Body of pancreas (tissue), 4 donors: ENCODE data around the gene TFAP2D. TPM values are rescaled to one million over a fixed set of nuclear protein-coding genes. Genes with fewer than 3 reads are reported as not detected.

Experiments
- ATAC-seq: fragments of 150-250 bp; one replicate; pipeline ENCODE4 v1.9.1; 2016
- DNase-seq, 4 donors: peaks; one replicate each; pipeline ENCODE4 v3.0.0-alpha.2; 2019
- H3K27ac ChIP-seq, 4 donors: fragments of 200-600 bp; sonication (generic); 1 replicate in 3 of 4; 2 replicates in 1 of 4; pipeline versions ENCODE4 v1.5.1 to v1.6.1; 2016 to 2019; ENCODE audit warnings: mild to moderate bottlenecking in 1 of 4, mixed read lengths in 1 of 4, moderate library complexity in 1 of 4
- H3K27me3 ChIP-seq, 2 donors: fragments of 200-600 bp; sonication (generic); one replicate each; pipeline ENCODE4 v1.6.0; 2016; ENCODE audit warnings: mild to moderate bottlenecking in 1 of 2
- H3K36me3 ChIP-seq, 2 donors: fragments of 200-600 bp; sonication (generic); replicated peaks in 1 of 2; 2 replicates each; pipeline ENCODE4 v1.5.1; 2016; ENCODE audit warnings: low read depth in 2 of 2; ENCODE audit not compliant: insufficient read depth in 1 of 2
- H3K4me1 ChIP-seq: fragments of 200-600 bp; sonication (generic); one replicate; pipeline ENCODE4 v1.6.0; 2016
- H3K4me3 ChIP-seq, 2 donors: fragments of 200-600 bp; sonication (generic); 1 replicate in 1 of 2; 2 replicates in 1 of 2; pipeline ENCODE4 v1.5.1; 2016 to 2019
- H3K9me3 ChIP-seq, 3 donors: fragments of 200-600 bp; sonication (generic); 1 replicate in 2 of 3; 2 replicates in 1 of 3; pipeline ENCODE4 v1.5.1; 2016
- POLR2A ChIP-seq, 3 donors: fragments of 450-650 bp; IDR thresholded peaks; one replicate each; pipeline ENCODE4 v1.6.1; 2016; ENCODE audit warnings: antibody characterized with exemption in 3 of 3, mild to moderate bottlenecking in 2 of 3
- WGBS, 2 donors: methylation state at CpG; one replicate each; pipeline ENCODE4 v1.1.5; 2017; 5-methylcytosine and 5-hydroxymethylcytosine counted together
- intact Hi-C: fragments of 100-400 bp; cut with DNase I; formaldehyde crosslinking; loops from one replicate; pipeline ENCODE4 v1.15.1; 2023
- total RNA-seq, 2 donors: library from RNA; depleted of rRNA; stranded (reverse); fragments of >200 nt; gene quantifications; one replicate each; pipeline ENCODE4 v1.1.0, GENCODE V29; 2016
- TF ChIP-seq, protein P1 (sequence below), 7 experiments: fragments of 450-650 bp in 4 of 7; fragments of 200-600 bp in 3 of 7; sonication (generic) in 3 of 7; IDR thresholded peaks; one replicate each; pipeline ENCODE4 v1.5.1; 2016 to 2019; ENCODE audit warnings: antibody characterized with exemption in 7 of 7

The TFAP2D gene
- total RNA-seq, 2 donors from 2014 or later, result not detected

- Histone ChIP-seq H3K4me1 (peaks cover 17% of the 10 kb centered on the region), H3K36me3 (no peaks in the 10 kb centered on the region), H3K9me3 (no peaks in the 10 kb centered on the region), H3K27me3 (peaks cover 3 to 31% of the 10 kb centered on the region in 2 donors), H3K4me3 (no peak overlapping the region), H3K27ac (no peak overlapping the region)
- DNase-seq, result no peak
- intact Hi-C loops, result no loop called here
- 10% methylated on average over 14 to 15 of the region's 15 CpGs for WGBS, 2 donors
- no peak for TF ChIP-seq POLR2A (IDR thresholded peaks at IDR 0.05)
- TF ChIP-seq, protein P1, sequence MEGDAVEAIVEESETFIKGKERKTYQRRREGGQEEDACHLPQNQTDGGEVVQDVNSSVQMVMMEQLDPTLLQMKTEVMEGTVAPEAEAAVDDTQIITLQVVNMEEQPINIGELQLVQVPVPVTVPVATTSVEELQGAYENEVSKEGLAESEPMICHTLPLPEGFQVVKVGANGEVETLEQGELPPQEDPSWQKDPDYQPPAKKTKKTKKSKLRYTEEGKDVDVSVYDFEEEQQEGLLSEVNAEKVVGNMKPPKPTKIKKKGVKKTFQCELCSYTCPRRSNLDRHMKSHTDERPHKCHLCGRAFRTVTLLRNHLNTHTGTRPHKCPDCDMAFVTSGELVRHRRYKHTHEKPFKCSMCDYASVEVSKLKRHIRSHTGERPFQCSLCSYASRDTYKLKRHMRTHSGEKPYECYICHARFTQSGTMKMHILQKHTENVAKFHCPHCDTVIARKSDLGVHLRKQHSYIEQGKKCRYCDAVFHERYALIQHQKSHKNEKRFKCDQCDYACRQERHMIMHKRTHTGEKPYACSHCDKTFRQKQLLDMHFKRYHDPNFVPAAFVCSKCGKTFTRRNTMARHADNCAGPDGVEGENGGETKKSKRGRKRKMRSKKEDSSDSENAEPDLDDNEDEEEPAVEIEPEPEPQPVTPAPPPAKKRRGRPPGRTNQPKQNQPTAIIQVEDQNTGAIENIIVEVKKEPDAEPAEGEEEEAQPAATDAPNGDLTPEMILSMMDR (IDR thresholded peaks at IDR 0.05), result no peak
- no peak for ATAC-seq
Measured at GRCh38 chr6:50816947-50817645, 103.8 kb downstream of the TFAP2D start.

GRCh38 chr6:50817646-50817950, 104.3 kb downstream of the TFAP2D start:
- no peak for DNase-seq
- Histone ChIP-seq H3K27me3 (peaks cover 3 to 36% of the 10 kb centered on the region in 2 donors), H3K4me3 (no peak overlapping the region), H3K9me3 (no peaks in the 10 kb centered on the region), H3K36me3 (no peaks in the 10 kb centered on the region), H3K4me1 (peaks cover 17% of the 10 kb centered on the region), H3K27ac (no peak overlapping the region)
- 19 to 39% methylated on average over 2 of the region's 2 CpGs for WGBS, 2 donors
- intact Hi-C loops, result no loop called here
- TF ChIP-seq, protein P1 (IDR thresholded peaks at IDR 0.05), result no peak
- no peak for TF ChIP-seq POLR2A (IDR thresholded peaks at IDR 0.05)
- no peak for ATAC-seq

DNA sequence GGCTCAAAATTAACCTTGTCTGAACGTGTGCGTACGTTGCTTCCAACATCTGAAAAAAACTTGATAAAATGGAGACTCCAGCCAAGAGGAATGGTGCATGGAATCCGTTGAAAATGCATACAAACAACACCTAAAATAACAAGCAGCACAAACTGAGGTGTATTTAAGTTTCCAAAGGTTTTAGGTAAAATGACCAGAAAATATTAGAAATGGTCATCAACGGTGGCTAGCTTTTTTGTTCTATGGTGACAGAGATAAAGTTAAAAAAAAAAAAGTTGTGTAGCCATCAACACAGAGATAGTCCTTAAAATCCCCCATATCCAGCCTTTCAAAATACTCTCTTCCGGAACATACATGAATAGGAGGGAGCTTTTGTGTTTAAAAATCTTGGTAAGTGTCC, 104.7 kb downstream of the TFAP2D start:
- Histone ChIP-seq H3K27ac (no peak overlapping the region), H3K4me3 (no peak overlapping the region), H3K9me3 (no peaks in the 10 kb centered on the region), H3K36me3 (no peaks in the 10 kb centered on the region), H3K27me3 (peaks cover 3 to 40% of the 10 kb centered on the region in 2 donors), H3K4me1 (peaks cover 17% of the 10 kb centered on the region)
- TF ChIP-seq POLR2A (IDR thresholded peaks at IDR 0.05), result no peak
- TF ChIP-seq, protein P1 (IDR thresholded peaks at IDR 0.05), result no peak
- ATAC-seq (no peak), DNase-seq (no peak)
- intact Hi-C loops, result no loop called here
- WGBS, 2 donors, result 8 to 13% methylated on average over 6 of the region's 6 CpGs

DNA sequence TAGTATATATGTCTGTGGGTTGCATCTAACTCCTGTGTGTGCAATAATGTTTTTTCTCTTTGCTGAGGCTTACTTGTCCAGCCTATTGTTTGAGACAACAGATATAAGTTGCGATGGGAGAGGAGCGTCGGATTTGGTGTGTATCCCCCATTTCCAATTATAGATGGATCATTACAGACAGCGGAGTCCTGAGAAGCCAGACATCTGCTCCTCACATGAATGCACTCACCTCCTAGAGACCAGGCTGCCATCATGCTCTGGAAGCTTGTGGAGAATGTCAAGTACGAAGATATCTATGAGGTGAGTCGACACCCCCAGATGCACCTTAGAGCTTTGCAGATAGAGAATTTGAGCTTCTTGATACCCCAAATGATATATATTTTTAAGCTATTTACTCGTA, 105.3 kb downstream of the TFAP2D start, which contains the start of gene TFAP2B:
Gene TFAP2B, plus strand, starts transcription at position 199 of the 400 bp plus-strand sequence. Its CDS starts 21 bp downstream, at position 220.
- intact Hi-C loops, result no loop called here

More for the DNA sequence above, 105.3 kb downstream of the TFAP2D start, which contains the start of gene TFAP2B:
- no peak within 1 kb of the TSS for H3K4me3 ChIP-seq
- no peaks in the 10 kb centered on the region for H3K9me3 ChIP-seq
- peaks cover 17% of the 10 kb centered on the region for H3K4me1 ChIP-seq
- H3K27ac ChIP-seq, result no peak within 1 kb of the TSS
- H3K27me3 ChIP-seq, result peaks cover 3 to 47% of the 10 kb centered on the region in 2 donors
- ATAC-seq (no peak), DNase-seq (no peak)
- WGBS, 2 donors, result 5 to 12% methylated on average over 7 of the region's 7 CpGs
- no peaks in the 10 kb centered on the region for H3K36me3 ChIP-seq
- no peak for TF ChIP-seq POLR2A (IDR thresholded peaks at IDR 0.05)
- TF ChIP-seq, protein P1 (IDR thresholded peaks at IDR 0.05), result no peak
